GM23338 (cell line): ENCODE measurements around the gene IQCC. TPM values are rescaled to one million over a fixed set of nuclear protein-coding genes. Genes with fewer than 3 reads are reported as not detected.
A peak's percentile ranks its signal among the peaks of the same experiment; 100 is the strongest.

Source experiments
- ATAC-seq: fragments of 200-7000 bp; cut with Tn5 transposase; 3 replicates; pipeline ENCODE4 v1.9.1; 2020
- DNase-seq: peaks from one replicate; pipeline ENCODE4 v3.0.0-alpha.2; 2015; ENCODE audit warnings: low spot score
- H2AFZ ChIP-seq: fragments of 200-600 bp; sonication (generic); 2 replicates; pipeline ENCODE4 v1.8.0; 2016; ENCODE audit warnings: antibody characterized with exemption, mild to moderate bottlenecking, moderate library complexity
- H3F3A ChIP-seq: fragments of 200-600 bp; sonication (generic); replicated peaks from 2 replicates; pipeline ENCODE4 v1.8.0; 2017; ENCODE audit warnings: antibody characterized with exemption, mixed run types, low read depth
- H3K27ac ChIP-seq: fragments of 200-600 bp; sonication (generic); 2 replicates; pipeline ENCODE4 v1.6.1; 2016; ENCODE audit warnings: low read depth
- H3K27me3 ChIP-seq: fragments of 200-600 bp; sonication (generic); 2 replicates; pipeline ENCODE4 v1.8.0; 2016; ENCODE audit warnings: mild to moderate bottlenecking, mixed run types, moderate library complexity; ENCODE audit not compliant: insufficient read depth
- H3K36me3 ChIP-seq: fragments of 200-600 bp; sonication (generic); 2 replicates; pipeline ENCODE4 v1.8.0; 2016; ENCODE audit warnings: mild to moderate bottlenecking; ENCODE audit not compliant: insufficient read depth
- H3K4me1 ChIP-seq: fragments of 200-600 bp; sonication (generic); 2 replicates; pipeline ENCODE4 v1.8.0; 2016; ENCODE audit warnings: mild to moderate bottlenecking, moderate library complexity; ENCODE audit not compliant: insufficient read depth
- H3K4me2 ChIP-seq: fragments of 200-600 bp; sonication (generic); 2 replicates; pipeline ENCODE4 v1.7.1; 2017; ENCODE audit warnings: mixed run types
- H3K4me3 ChIP-seq: fragments of 200-600 bp; sonication (generic); 2 replicates; pipeline ENCODE4 v1.6.1; 2016; ENCODE audit warnings: mixed run types
- H3K79me2 ChIP-seq: fragments of 200-600 bp; sonication (generic); replicated peaks from 2 replicates; pipeline ENCODE4 v1.8.0; 2017; ENCODE audit warnings: mild to moderate bottlenecking; ENCODE audit not compliant: insufficient read depth
- H3K9me2 ChIP-seq: fragments of 200-600 bp; sonication (generic); 2 replicates; pipeline ENCODE4 v1.8.0; 2017; ENCODE audit not compliant: insufficient read depth
- H4K20me1 ChIP-seq: fragments of 200-600 bp; sonication (generic); replicated peaks from 2 replicates; pipeline ENCODE4 v1.8.0; 2017; ENCODE audit warnings: mild to moderate bottlenecking; ENCODE audit not compliant: insufficient read depth
- H3K27ac Mint-ChIP-seq: 2 replicates; pipeline ENCODE4 v1.8.0; 2020; ENCODE audit warnings: inconsistent platforms, mild to moderate bottlenecking, moderate library complexity, mixed read lengths
- H3K27me3 Mint-ChIP-seq: 3 replicates; pipeline ENCODE4 v1.8.0; 2022; ENCODE audit warnings: low read depth, mild to moderate bottlenecking, moderate library complexity, mixed read lengths, inconsistent platforms; ENCODE audit not compliant: insufficient read depth, poor library complexity
- H3K36me3 Mint-ChIP-seq: 3 replicates; pipeline ENCODE4 v1.8.0; 2021; ENCODE audit warnings: low read depth, mild to moderate bottlenecking, inconsistent platforms, moderate library complexity, mixed read lengths
- H3K4me1 Mint-ChIP-seq: 3 replicates; pipeline ENCODE4 v1.8.0; 2020; ENCODE audit warnings: mild to moderate bottlenecking, inconsistent platforms, mixed read lengths
- H3K4me3 Mint-ChIP-seq: 3 replicates; pipeline ENCODE4 v1.8.0; 2021; ENCODE audit warnings: moderate library complexity, mild to moderate bottlenecking, inconsistent platforms, mixed read lengths
- H3K9me3 Mint-ChIP-seq: 3 replicates; pipeline ENCODE4 v1.8.0; 2020; ENCODE audit warnings: moderate library complexity, mild to moderate bottlenecking, inconsistent platforms, mixed read lengths
- CREB1 ChIP-seq: fragments of 250-450 bp; sonication (Bioruptor Pico); IDR thresholded peaks from 2 replicates; pipeline ENCODE4 v1.5.0; 2020; ENCODE audit warnings: low read depth, mild to moderate bottlenecking, moderate library complexity
- CTCF ChIP-seq, 2 experiments: fragments of 200-600 bp in 1 of 2; sonication (generic) in 1 of 2; conservative IDR thresholded peaks; 2 replicates each; pipeline versions ENCODE4 v1.5.1 to v1.6.1; 2016 to 2017; ENCODE audit warnings: antibody characterized with exemption in 2 of 2, low read depth in 2 of 2, mild to moderate bottlenecking in 2 of 2, moderate library complexity in 1 of 2
- EZH2phosphoT487 ChIP-seq: fragments of 200-600 bp; sonication (generic); IDR thresholded peaks from one replicate; pipeline ENCODE4 v1.8.1; 2018; ENCODE audit warnings: antibody characterized with exemption; ENCODE audit not compliant: unreplicated experiment
- JUNB ChIP-seq: IDR thresholded peaks from one replicate; pipeline ENCODE4 v1.6.1; 2016; ENCODE audit warnings: antibody characterized with exemption; ENCODE audit not compliant: unreplicated experiment
- NANOG ChIP-seq: IDR thresholded peaks from 2 replicates; pipeline ENCODE4 v1.6.1; 2016; ENCODE audit warnings: antibody characterized with exemption, borderline replicate concordance
- POLR2AphosphoS5 ChIP-seq: IDR thresholded peaks from 2 replicates; pipeline ENCODE4 v1.6.1; 2016; ENCODE audit warnings: antibody characterized with exemption, low read depth
- STAT1 ChIP-seq: IDR thresholded peaks from one replicate; pipeline ENCODE4 v1.6.1; 2016; ENCODE audit warnings: antibody characterized with exemption; ENCODE audit not compliant: unreplicated experiment
- ZNF331 ChIP-seq: fragments of 250-450 bp; sonication (Bioruptor Pico); IDR thresholded peaks from 2 replicates; pipeline ENCODE4 v1.5.0; 2020; ENCODE audit warnings: low read depth, mild to moderate bottlenecking, moderate library complexity
- polyA plus RNA-seq: library from polyadenylated mRNA; unstranded; fragments of >200 nt; fragmentation: Nextera tagmentation; extraction: Ambion mirVana; gene quantifications from 2 replicates; pipeline ENCODE4 v1.2.1, GENCODE V29; 2016
- total RNA-seq: library from RNA; depleted of rRNA; stranded (reverse); fragments of >200 nt; shearing (Covaris generic); gene quantifications from 2 replicates; pipeline ENCODE4 v1.2.3, GENCODE V29; 2014
- TF ChIP-seq, protein P1 (sequence below): IDR thresholded peaks from one replicate; pipeline ENCODE4 v1.6.1; 2018; ENCODE audit warnings: antibody characterized with exemption; ENCODE audit not compliant: unreplicated experiment
- TF ChIP-seq, protein P2 (sequence below): IDR thresholded peaks from 2 replicates; pipeline ENCODE4 v1.6.1; 2016; ENCODE audit warnings: antibody characterized with exemption

Gene IQCC
- total and polyA plus RNA-seq, 2 experiments from 2014 or later: 1.7 to 3.5 TPM

- peaks cover 3% of the 10 kb centered on the region for H4K20me1 ChIP-seq
- peaks cover 38% of the 10 kb centered on the region for H3K36me3 ChIP-seq
- DNase-seq (no peak), ATAC-seq (no peak)
- H2AFZ ChIP-seq: no peak overlapping the region
- H3K4me2 ChIP-seq: no peak overlapping the region
- peaks cover 14% of the 10 kb centered on the region for H3F3A ChIP-seq
- H3K79me2 ChIP-seq: no peaks in the 10 kb centered on the region
- no peaks in the 10 kb centered on the region for H3K27me3 ChIP-seq
- peaks cover 4% of the 10 kb centered on the region; the same call in 2 of the 3 replicates for H3K4me1 Mint-ChIP-seq
- H3K4me1 ChIP-seq: no peaks in the 10 kb centered on the region
- peak overlapping the region; percentile 39; the same call in 1 of the 2 replicates for H3K27ac ChIP-seq
- peaks cover 60% of the 10 kb centered on the region for H3K36me3 Mint-ChIP-seq
- H3K9me2 ChIP-seq: no peaks in the 10 kb centered on the region
- no peaks in the 10 kb centered on the region for H3K9me3 Mint-ChIP-seq
- no peak for TF ChIP-seq CTCF (conservative IDR thresholded peaks at IDR 0.05; ENCODE audit: low read depth in 2 of 2)
- TF ChIP-seq POLR2AphosphoS5: no peak
- no peak for TF ChIP-seq EZH2phosphoT487
- TF ChIP-seq ZNF331 (CRISPR knock-in tag): no peak
- no peak for TF ChIP-seq STAT1
- TF ChIP-seq, protein P1, sequence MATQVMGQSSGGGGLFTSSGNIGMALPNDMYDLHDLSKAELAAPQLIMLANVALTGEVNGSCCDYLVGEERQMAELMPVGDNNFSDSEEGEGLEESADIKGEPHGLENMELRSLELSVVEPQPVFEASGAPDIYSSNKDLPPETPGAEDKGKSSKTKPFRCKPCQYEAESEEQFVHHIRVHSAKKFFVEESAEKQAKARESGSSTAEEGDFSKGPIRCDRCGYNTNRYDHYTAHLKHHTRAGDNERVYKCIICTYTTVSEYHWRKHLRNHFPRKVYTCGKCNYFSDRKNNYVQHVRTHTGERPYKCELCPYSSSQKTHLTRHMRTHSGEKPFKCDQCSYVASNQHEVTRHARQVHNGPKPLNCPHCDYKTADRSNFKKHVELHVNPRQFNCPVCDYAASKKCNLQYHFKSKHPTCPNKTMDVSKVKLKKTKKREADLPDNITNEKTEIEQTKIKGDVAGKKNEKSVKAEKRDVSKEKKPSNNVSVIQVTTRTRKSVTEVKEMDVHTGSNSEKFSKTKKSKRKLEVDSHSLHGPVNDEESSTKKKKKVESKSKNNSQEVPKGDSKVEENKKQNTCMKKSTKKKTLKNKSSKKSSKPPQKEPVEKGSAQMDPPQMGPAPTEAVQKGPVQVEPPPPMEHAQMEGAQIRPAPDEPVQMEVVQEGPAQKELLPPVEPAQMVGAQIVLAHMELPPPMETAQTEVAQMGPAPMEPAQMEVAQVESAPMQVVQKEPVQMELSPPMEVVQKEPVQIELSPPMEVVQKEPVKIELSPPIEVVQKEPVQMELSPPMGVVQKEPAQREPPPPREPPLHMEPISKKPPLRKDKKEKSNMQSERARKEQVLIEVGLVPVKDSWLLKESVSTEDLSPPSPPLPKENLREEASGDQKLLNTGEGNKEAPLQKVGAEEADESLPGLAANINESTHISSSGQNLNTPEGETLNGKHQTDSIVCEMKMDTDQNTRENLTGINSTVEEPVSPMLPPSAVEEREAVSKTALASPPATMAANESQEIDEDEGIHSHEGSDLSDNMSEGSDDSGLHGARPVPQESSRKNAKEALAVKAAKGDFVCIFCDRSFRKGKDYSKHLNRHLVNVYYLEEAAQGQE: no peak
- H3K27me3 Mint-ChIP-seq: peaks cover 3% of the 10 kb centered on the region
- H3K27ac Mint-ChIP-seq: no peak overlapping the region
- no peak overlapping the region for H3K4me3 Mint-ChIP-seq
- no peak overlapping the region for H3K4me3 ChIP-seq
Observed at GRCh38 chr1:32231843-32232432, 26.5 kb downstream of the IQCC start.

DNA sequence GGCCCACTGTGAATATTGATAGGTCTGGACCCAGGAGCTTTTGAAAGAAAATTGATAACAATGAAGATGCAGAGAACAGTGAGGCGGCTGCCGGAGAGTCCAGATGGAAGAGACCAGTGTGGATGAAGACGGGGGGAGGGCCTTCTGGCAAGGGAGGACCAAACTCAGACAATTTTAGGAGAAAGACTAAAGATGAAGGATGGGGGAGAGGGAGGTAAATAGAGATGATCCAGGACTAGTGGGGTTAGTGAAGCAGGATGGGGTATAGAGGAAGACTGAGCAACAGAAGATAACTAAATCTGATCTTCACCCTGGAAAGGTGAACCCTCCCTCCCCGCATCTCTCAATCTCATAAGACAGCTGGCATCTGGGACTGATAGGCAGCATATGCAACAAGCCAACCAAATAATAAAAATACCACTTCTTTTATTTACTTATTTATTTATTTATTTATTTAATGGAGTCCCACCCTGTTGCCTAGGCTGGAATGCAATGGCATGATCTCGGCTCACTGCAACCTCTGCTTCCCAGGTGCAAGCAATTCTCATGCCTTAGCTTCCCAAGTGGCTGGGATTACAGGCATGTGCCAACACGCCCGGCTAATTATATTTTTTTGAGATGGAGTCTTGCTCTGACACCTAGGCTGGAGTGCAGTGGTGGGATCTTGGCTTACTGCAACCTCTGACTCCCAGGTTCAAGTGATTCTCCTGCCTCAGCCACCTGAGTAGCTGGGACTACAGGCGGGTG is 27.3 kb downstream of the IQCC start:
- no peak for DNase-seq
- H2AFZ ChIP-seq: no peak overlapping the region
- Mint-ChIP-seq H3K36me3 (peaks cover 53% of the 10 kb centered on the region), H3K9me3 (no peaks in the 10 kb centered on the region), H3K27me3 (peaks cover 3% of the 10 kb centered on the region), H3K4me3 (no peak overlapping the region), H3K4me1 (peaks cover 4% of the 10 kb centered on the region; the same call in 2 of the 3 replicates), H3K27ac (peak overlapping the region; percentile 42; the same call in 1 of the 2 replicates)
- no peak overlapping the region for H3K4me3 ChIP-seq
- H3K27me3 ChIP-seq: no peaks in the 10 kb centered on the region
- no peaks in the 10 kb centered on the region for H3K79me2 ChIP-seq
- H3K9me2 ChIP-seq: no peaks in the 10 kb centered on the region
- no peak overlapping the region for H3K4me2 ChIP-seq
- peaks cover 2% of the 10 kb centered on the region for H4K20me1 ChIP-seq
- no peak for ATAC-seq
- peaks cover 32% of the 10 kb centered on the region for H3K36me3 ChIP-seq
- peaks cover 14% of the 10 kb centered on the region for H3F3A ChIP-seq
- H3K4me1 ChIP-seq: no peaks in the 10 kb centered on the region
- H3K27ac ChIP-seq: peak overlapping the region; percentile 69; the same call in 1 of the 2 replicates
- TF ChIP-seq ZNF331 (CRISPR knock-in tag) (no peak), CTCF (conservative IDR thresholded peaks at IDR 0.05; ENCODE audit: low read depth in 2 of 2) (no peak), EZH2phosphoT487 (no peak), STAT1 (no peak), NANOG (no peak), CREB1 (CRISPR knock-in tag) (no peak), JUNB (no peak)
- TF ChIP-seq, protein P2, sequence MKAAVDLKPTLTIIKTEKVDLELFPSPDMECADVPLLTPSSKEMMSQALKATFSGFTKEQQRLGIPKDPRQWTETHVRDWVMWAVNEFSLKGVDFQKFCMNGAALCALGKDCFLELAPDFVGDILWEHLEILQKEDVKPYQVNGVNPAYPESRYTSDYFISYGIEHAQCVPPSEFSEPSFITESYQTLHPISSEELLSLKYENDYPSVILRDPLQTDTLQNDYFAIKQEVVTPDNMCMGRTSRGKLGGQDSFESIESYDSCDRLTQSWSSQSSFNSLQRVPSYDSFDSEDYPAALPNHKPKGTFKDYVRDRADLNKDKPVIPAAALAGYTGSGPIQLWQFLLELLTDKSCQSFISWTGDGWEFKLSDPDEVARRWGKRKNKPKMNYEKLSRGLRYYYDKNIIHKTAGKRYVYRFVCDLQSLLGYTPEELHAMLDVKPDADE: no peak
